ENCODE data around the gene DHX8.

DHX8 gene

DNA sequence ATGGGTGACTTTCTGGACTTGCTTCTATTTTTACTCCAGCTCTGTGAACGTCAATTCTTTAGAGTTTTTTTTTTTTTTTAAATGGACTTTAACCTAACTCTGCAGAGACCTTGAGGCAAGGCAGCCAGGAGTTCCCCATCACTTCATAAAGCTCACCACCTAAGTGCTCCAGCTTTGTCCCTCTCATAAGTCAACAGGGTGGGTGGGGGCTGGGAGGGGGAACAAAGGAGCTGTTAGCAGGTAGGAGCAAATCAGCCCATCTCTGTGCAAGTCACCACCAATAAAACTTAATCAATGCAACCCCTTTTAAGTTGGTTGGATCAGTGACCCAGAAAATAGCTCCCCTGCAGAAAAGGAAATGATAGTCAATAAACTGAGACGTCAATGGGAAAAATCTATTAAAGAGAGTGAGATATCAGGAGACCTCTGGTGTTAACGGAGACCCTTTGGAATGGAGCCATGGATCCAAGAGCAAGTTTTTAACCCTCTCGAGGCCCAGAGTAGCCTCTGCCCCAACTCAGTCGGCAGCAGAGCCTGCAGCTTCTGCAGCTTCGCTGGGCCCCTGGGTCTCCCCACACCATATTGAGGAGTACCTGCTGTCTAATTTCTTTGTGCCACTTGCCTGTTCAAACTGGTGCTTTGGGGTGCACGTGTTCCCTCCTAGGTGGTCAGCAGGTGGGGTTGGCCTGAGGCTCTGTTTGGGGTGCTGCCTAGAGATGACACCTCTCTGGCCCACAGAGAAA, 90.0 kb downstream of the DHX8 start:
- H3K27ac ChIP-seq: no peak overlapping the region
- TF ChIP-seq ZFX (IDR thresholded peaks at IDR 0.05): no peak
- TF ChIP-seq, protein P1, sequence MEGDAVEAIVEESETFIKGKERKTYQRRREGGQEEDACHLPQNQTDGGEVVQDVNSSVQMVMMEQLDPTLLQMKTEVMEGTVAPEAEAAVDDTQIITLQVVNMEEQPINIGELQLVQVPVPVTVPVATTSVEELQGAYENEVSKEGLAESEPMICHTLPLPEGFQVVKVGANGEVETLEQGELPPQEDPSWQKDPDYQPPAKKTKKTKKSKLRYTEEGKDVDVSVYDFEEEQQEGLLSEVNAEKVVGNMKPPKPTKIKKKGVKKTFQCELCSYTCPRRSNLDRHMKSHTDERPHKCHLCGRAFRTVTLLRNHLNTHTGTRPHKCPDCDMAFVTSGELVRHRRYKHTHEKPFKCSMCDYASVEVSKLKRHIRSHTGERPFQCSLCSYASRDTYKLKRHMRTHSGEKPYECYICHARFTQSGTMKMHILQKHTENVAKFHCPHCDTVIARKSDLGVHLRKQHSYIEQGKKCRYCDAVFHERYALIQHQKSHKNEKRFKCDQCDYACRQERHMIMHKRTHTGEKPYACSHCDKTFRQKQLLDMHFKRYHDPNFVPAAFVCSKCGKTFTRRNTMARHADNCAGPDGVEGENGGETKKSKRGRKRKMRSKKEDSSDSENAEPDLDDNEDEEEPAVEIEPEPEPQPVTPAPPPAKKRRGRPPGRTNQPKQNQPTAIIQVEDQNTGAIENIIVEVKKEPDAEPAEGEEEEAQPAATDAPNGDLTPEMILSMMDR (conservative IDR thresholded peaks at IDR 0.05): no peak

DNA sequence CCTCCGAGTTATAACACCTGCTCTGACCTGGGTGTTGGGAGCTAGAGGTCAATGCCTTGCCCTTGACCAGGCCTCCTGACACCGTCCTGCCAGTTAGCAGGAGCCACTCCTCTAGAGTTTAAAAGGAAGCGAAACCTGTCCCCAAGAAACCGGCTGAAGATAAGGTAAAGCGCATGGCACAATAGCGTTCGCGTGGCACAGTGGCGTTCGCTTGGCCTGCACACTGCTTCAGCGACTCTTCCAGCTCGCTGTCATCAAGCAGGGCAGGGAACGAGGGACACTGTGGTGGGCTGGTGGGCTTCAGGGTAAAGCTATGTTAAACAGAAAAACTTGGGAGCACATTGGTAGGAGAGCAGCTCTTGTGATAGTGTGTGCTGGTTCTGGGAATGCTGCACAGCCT, 90.6 kb downstream of the DHX8 start:
- TF ChIP-seq, protein P1 (conservative IDR thresholded peaks at IDR 0.05): no peak
- no peak for TF ChIP-seq ZFX (IDR thresholded peaks at IDR 0.05)
- H3K27ac ChIP-seq: no peak overlapping the region

DNA sequence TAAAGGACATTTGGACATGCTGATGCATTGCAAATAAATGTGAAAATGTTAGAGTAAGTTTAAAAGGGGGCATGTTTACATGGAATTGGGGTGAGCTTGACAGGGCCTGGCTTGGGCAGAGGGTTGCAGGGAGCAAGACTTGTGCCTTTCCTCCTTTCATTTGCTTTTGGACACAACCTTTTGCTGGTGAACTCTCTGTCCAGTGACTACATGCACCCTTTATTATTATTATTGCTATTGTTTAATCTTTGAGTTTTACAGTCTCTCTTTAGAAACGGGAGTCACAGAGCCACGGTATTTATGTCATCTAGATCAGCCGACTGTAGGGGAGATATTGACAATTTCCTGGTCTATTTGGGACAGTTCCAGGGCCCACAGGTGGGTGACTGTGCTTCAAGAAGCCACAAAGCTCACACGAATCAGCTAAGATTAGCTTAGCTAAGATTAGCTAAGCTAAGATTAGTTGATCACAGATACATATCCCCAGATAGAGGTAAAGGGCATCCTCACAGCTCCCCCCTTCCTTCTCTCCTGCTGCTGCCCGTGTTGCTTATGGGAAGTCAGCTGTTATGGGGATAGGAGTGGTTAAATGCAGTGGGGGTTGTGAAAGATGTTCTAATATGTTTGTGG, 91.2 kb downstream of the DHX8 start:
- TF ChIP-seq, protein P1 (conservative IDR thresholded peaks at IDR 0.05): no peak
- TF ChIP-seq ZFX (IDR thresholded peaks at IDR 0.05): no peak

More for the DNA sequence above, 91.2 kb downstream of the DHX8 start:
- no peak overlapping the region for H3K27ac ChIP-seq

Measured in C4-2B (cell line).